ENCODE data around the gene IGSF21. TPM values are rescaled to one million over a fixed set of nuclear protein-coding genes. Genes with fewer than 3 reads are reported as not detected.

The IGSF21 gene
- total RNA-seq, 4 donors from 2014 or later, result 0.11 to 2.6 (median 0.69) TPM

- no peak overlapping the region for H3K27ac ChIP-seq
- no peaks in the 10 kb centered on the region for H3K36me3 ChIP-seq
- WGBS, 2 donors, result 26 to 31% methylated on average over 13 of the region's 13 CpGs
- intact Hi-C loops (cut with DNase I), result no loop called here
- TF ChIP-seq CTCF (IDR thresholded peaks at IDR 0.05), result no peak
- no peak for TF ChIP-seq POLR2A (IDR thresholded peaks at IDR 0.05)
- no peaks in the 10 kb centered on the region for H3K9me3 ChIP-seq
- H3K4me3 ChIP-seq (replicated peaks in 1 of 3), result no peak overlapping the region
- H3K4me1 ChIP-seq, result no peaks in the 10 kb centered on the region
- no peaks in the 10 kb centered on the region for H3K27me3 ChIP-seq
- no peak for DNase-seq
These were observed 10.5 kb downstream of the IGSF21 start for GRCh38 chr1:18118078-18118477.

- 39 to 49% methylated on average over 3 of the region's 3 CpGs for WGBS, 2 donors
- no peaks in the 10 kb centered on the region for H3K9me3 ChIP-seq
- intact Hi-C loops (cut with DNase I), result no loop called here
- no peaks in the 10 kb centered on the region for H3K27me3 ChIP-seq
- no peak for DNase-seq
- H3K27ac ChIP-seq, result no peak overlapping the region
- H3K36me3 ChIP-seq, result no peaks in the 10 kb centered on the region
- no peak for TF ChIP-seq POLR2A (IDR thresholded peaks at IDR 0.05)
- TF ChIP-seq CTCF (IDR thresholded peaks at IDR 0.05), result no peak
- no peaks in the 10 kb centered on the region for H3K4me1 ChIP-seq
- no peak overlapping the region for H3K4me3 ChIP-seq (replicated peaks in 1 of 3)
These were observed 10.9 kb downstream of the IGSF21 start for GRCh38 chr1:18118491-18118890.

GRCh38 chr1:18119289-18119688 is 11.7 kb downstream of the IGSF21 start:
- WGBS, 2 donors, result 59 to 65% methylated on average over 3 of the region's 3 CpGs
- Histone ChIP-seq H3K9me3 (no peaks in the 10 kb centered on the region), H3K4me3 (replicated peaks in 1 of 3) (no peak overlapping the region), H3K27me3 (no peaks in the 10 kb centered on the region), H3K27ac (no peak overlapping the region), H3K36me3 (no peaks in the 10 kb centered on the region), H3K4me1 (no peaks in the 10 kb centered on the region)
- TF ChIP-seq POLR2A (IDR thresholded peaks at IDR 0.05), result no peak
- no peak for TF ChIP-seq CTCF (IDR thresholded peaks at IDR 0.05)
- no peak for DNase-seq
- intact Hi-C loops (cut with DNase I), result no loop called here

- Histone ChIP-seq H3K27ac (no peak overlapping the region), H3K36me3 (no peaks in the 10 kb centered on the region), H3K9me3 (no peaks in the 10 kb centered on the region), H3K27me3 (no peaks in the 10 kb centered on the region), H3K4me3 (replicated peaks in 1 of 3) (no peak overlapping the region), H3K4me1 (no peaks in the 10 kb centered on the region)
- no peak for DNase-seq
- 31 to 33% methylated on average over 6 of the region's 6 CpGs for WGBS, 2 donors
- TF ChIP-seq POLR2A (IDR thresholded peaks at IDR 0.05) (no peak), CTCF (IDR thresholded peaks at IDR 0.05) (no peak)
- intact Hi-C loops (cut with DNase I), result no loop called here
These were observed 12.3 kb downstream of the IGSF21 start for GRCh38 chr1:18119771-18120377.

GRCh38 chr1:18120638-18121037 is 13.0 kb downstream of the IGSF21 start:
- intact Hi-C loops (cut with DNase I), result no loop called here
- Histone ChIP-seq H3K4me1 (no peaks in the 10 kb centered on the region), H3K27ac (no peak overlapping the region), H3K27me3 (no peaks in the 10 kb centered on the region), H3K4me3 (replicated peaks in 1 of 3) (no peak overlapping the region), H3K36me3 (no peaks in the 10 kb centered on the region), H3K9me3 (no peaks in the 10 kb centered on the region)
- no peak for DNase-seq
- TF ChIP-seq CTCF (IDR thresholded peaks at IDR 0.05) (no peak), POLR2A (IDR thresholded peaks at IDR 0.05) (no peak)
- WGBS, 2 donors, result 72 to 77% methylated on average over 8 of the region's 8 CpGs

Measured in thyroid gland (tissue), 4 donors.